Stimulated activated naive B cell treated with anti-CD40 and anti-IgM and Interleukin-4, amounts not matched to agents 10 μg/mL and 1 μg/mL and 100 μg/mL, for 72 hours (primary cell): ENCODE data around the gene SERINC4.
"Not testable (repeated sequence)": the region's sequence is repeated elsewhere in the genome, so short reads cannot be mapped to it uniquely, and the experiment has no call there.

Experiments used
- ATAC-seq, 2 donors: fragments of 150-1000 bp; cut with Tn5 transposase; replicated peaks; 2 replicates each; pipeline ENCODE4 v1.10.0; 2021; ENCODE audit warnings: moderate library complexity in 1 of 2
- DNase-seq: peaks from one replicate; pipeline ENCODE4 v3.0.0; 2021
- H3K27ac Mint-ChIP-seq: one replicate; pipeline ENCODE4 v1.8.0; 2022; ENCODE audit warnings: mild to moderate bottlenecking, mixed read lengths
- H3K27me3 Mint-ChIP-seq, 2 donors: one replicate each; pipeline ENCODE4 v1.8.0; 2022; ENCODE audit warnings: mixed read lengths in 2 of 2
- H3K36me3 Mint-ChIP-seq, 2 donors: one replicate each; pipeline ENCODE4 v1.8.0; 2022; ENCODE audit warnings: mixed read lengths in 2 of 2, mild to moderate bottlenecking in 1 of 2
- H3K4me1 Mint-ChIP-seq, 2 donors: one replicate each; pipeline ENCODE4 v1.8.0; 2022; ENCODE audit warnings: mixed read lengths in 2 of 2, mild to moderate bottlenecking in 1 of 2
- H3K4me3 Mint-ChIP-seq, 2 donors: one replicate each; pipeline ENCODE4 v1.8.0; 2022; ENCODE audit warnings: mild to moderate bottlenecking in 2 of 2, mixed read lengths in 2 of 2, moderate library complexity in 1 of 2
- H3K9me3 Mint-ChIP-seq, 2 donors: one replicate each; pipeline ENCODE4 v1.8.0; 2022; ENCODE audit warnings: mixed read lengths in 2 of 2, mild to moderate bottlenecking in 1 of 2

SERINC4 gene

DNA sequence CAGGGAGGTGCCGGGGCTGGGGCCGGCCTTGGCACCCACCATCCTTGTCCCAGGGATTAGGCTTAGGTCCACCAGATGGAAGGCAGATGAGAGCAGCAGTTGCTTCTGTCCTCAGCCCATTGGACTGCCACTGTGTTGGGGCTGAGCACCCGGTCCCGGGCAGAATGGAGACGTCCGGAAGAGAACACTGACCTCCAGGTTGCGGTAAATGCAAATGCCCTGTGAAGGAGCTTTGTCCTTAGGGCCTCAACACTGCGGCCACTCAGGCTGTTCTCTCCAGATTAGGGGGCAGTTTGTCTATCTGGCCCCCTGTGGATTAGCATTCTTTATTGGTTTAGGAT is at the start of gene SERINC4:
TSS of gene SERINC4 (minus strand) at position 276 of the 341 bp plus-strand sequence. CDS start at position 42, 234 bp downstream.
- DNase-seq = no peak
- Mint-ChIP-seq H3K4me1 (peaks cover 31 to 53% of the 10 kb centered on the region in 2 donors), H3K27ac (peak within 1 kb of the TSS; percentile 98), H3K9me3 (peaks cover 0 to 1% of the 10 kb centered on the region in 2 donors), H3K4me3 (peak within 1 kb of the TSS; percentile 94 to 97), H3K27me3 (no peaks in the 10 kb centered on the region), H3K36me3 (peaks cover 47 to 65% of the 10 kb centered on the region in 2 donors)
- ATAC-seq = no peak

DNA sequence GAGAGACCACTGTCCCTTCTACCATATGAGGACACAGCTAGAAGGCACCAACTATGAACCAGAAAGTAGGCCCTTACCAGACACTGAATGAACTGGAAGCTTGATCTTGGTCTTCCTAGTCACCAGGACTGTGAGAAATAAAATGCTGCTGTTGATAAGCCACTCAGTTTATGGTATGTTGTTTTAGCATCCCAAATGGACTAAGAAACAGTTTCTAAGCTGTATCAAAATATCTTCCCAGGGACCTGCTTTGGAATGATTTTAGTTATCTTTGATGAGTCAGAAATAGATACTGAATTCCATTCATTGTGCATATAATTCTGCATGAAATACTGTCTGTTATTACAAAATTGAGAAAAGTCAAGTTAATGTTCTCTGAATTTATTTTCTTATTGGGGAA is 45.4 kb upstream of the SERINC4 start:
- H3K4me1 Mint-ChIP-seq = no peaks in the 10 kb centered on the region
- H3K9me3 Mint-ChIP-seq = no peaks in the 10 kb centered on the region
- H3K36me3 Mint-ChIP-seq = peaks cover 26 to 29% of the 10 kb centered on the region in 2 donors
- H3K4me3 Mint-ChIP-seq = no peak overlapping the region
- ATAC-seq (no peak), DNase-seq (no peak)
- peak overlapping the region; percentile 39 for H3K27ac Mint-ChIP-seq
- no peaks in the 10 kb centered on the region for H3K27me3 Mint-ChIP-seq

DNA sequence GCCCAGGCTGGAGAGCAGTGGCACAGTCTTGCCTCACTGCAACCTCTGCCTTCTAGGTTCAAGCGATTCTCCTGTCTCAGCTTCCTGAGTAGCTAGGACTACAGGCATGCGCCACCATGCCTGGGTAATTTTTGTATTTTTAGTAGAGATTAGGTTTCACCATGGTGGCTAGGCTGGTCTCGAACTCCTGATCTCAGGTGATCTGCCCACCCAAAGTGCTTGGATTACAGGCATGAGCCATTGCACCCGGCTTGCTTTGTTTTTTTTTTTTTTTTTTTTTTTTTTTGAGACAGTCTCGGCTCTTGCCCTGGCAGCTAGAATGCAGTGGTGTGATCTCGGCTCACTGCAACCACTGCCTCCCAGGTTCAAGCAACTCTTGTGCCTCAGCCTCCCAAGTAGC is 32.5 kb upstream of the SERINC4 start:
- H3K4me3 Mint-ChIP-seq, H3K27ac Mint-ChIP-seq: not testable (repeated sequence)

DNA sequence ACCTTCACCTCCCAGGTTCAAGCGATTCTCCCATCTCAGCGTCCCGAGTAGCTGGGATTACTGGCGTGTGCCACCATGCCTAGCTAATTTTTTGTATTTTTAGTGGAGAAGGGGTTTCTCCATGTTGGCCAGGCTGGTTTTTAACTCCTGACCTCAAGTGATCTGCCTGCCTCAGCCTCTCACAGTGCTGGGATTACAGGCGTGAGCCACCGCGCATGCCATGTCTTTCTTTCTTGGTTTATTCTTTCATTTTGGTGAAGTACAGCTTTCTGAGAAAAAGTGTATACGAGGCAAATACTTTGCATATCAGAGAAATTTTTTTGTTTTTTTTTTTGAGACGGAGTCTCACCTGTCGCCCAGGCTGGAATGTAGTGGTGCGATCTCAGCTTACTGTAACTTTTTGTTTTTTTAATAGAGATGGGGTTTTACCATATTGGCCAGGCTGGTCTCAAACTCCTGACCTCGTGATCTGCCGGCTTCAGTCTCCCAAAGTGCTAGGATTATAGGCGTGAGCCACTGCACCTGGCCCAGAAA is 31.6 kb upstream of the SERINC4 start:
- not testable (repeated sequence) for H3K27ac Mint-ChIP-seq, ATAC-seq, H3K4me3 Mint-ChIP-seq, H3K27me3 Mint-ChIP-seq, DNase-seq, H3K9me3 Mint-ChIP-seq
- peaks cover 18 to 51% of the 10 kb centered on the region in 2 donors for H3K4me1 Mint-ChIP-seq
- H3K36me3 Mint-ChIP-seq = peaks cover 37 to 45% of the 10 kb centered on the region in 2 donors

More for the DNA sequence above, 32.5 kb upstream of the SERINC4 start:
- DNase-seq, H3K9me3 Mint-ChIP-seq, ATAC-seq, H3K27me3 Mint-ChIP-seq: not testable (repeated sequence)
- Mint-ChIP-seq H3K4me1 (peaks cover 14 to 43% of the 10 kb centered on the region in 2 donors), H3K36me3 (peaks cover 37 to 45% of the 10 kb centered on the region in 2 donors)

DNA sequence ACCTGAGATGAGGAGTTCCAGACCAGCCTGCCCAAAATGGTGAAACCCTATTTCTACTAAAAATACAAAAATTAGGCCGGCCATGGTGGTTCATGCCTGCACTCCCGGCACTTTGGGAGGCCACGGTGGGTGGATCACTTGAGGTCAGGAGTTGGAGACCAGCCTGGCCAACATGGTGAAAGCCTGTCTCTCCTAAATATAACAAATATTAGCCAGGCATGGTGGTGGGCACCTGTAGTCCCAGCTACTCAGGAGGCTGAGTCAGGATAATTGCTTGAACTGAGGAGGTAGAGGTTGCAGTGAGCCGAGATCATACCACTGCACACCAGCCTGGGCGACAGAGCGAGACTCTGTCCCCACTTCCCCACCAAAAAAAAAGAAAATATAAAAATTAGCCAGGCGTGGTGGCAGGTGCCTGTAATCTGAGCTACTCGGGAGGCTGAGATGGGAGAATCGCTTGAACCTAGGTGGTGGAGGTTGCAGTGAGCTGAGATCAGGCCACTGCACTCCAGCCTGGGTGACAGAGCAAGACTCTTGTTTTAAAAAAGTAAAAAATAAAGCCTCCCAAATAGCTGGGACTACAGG is 30.8 kb upstream of the SERINC4 start:
- Mint-ChIP-seq H3K4me1 (peaks cover 18 to 51% of the 10 kb centered on the region in 2 donors), H3K36me3 (peaks cover 34 to 43% of the 10 kb centered on the region in 2 donors)
- ATAC-seq, H3K27me3 Mint-ChIP-seq, DNase-seq, H3K27ac Mint-ChIP-seq, H3K9me3 Mint-ChIP-seq, H3K4me3 Mint-ChIP-seq: not testable (repeated sequence)

DNA sequence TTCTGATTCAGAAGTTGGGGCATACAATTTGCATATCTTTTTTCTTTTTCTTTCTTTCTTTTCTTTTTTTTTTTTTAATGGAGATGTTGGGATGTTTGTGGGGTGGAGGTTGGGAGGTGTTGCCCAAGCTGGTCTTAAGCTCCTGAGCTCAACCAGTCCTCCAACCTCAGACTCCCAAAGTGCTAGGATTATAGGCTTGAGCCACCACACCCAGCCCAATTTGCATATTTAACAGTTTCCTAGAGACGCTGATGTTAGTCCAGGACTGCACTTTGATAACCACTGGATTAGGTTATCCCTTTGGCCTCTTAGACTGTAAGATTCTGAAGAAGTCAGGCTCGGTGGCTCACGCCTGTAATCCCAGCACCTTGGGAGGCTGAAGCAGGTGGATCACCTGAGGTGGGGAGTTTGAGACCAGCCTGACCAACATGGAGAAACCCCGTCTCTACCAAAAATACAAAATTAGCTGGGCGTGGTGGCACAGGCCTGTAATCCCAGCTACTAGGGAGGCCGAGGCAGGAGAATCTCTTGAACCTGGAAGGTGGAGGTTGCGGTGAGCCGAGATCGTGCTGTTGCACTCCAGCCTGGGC is 30.0 kb upstream of the SERINC4 start:
- H3K36me3 Mint-ChIP-seq = peaks cover 30 to 39% of the 10 kb centered on the region in 2 donors
- H3K4me1 Mint-ChIP-seq = peaks cover 18 to 52% of the 10 kb centered on the region in 2 donors
- H3K4me3 Mint-ChIP-seq, H3K9me3 Mint-ChIP-seq, ATAC-seq, DNase-seq, H3K27ac Mint-ChIP-seq, H3K27me3 Mint-ChIP-seq: not testable (repeated sequence)

DNA sequence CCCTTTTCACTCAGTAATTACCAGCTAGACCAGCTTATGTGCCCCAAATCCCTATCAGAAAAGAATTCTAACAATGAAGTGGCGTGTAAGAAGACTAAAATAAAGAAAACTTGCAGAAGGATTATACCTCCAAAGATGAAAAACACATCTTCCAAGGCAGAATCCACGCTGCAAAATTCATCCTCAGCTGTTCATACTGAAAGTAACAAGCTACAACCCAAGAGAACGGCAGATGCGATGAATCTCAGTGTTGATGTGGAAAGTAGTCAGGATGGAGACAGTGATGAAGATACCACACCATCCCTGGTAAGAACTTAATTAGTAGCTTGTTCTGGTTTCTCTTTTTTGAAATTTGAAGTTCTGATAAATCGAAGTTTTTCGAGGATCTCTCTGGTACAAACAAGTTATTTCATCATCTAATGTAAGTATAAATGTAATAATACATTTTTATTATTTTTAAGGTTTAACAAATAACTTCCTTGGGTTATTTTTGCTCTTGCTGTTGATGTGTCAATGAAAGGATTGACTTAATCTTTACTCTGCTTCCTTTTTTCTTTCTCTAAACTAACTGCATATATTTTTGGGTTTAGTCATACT is 28.1 kb upstream of the SERINC4 start:
- H3K9me3 Mint-ChIP-seq = no peaks in the 10 kb centered on the region
- H3K27ac Mint-ChIP-seq = no peak overlapping the region

DNA sequence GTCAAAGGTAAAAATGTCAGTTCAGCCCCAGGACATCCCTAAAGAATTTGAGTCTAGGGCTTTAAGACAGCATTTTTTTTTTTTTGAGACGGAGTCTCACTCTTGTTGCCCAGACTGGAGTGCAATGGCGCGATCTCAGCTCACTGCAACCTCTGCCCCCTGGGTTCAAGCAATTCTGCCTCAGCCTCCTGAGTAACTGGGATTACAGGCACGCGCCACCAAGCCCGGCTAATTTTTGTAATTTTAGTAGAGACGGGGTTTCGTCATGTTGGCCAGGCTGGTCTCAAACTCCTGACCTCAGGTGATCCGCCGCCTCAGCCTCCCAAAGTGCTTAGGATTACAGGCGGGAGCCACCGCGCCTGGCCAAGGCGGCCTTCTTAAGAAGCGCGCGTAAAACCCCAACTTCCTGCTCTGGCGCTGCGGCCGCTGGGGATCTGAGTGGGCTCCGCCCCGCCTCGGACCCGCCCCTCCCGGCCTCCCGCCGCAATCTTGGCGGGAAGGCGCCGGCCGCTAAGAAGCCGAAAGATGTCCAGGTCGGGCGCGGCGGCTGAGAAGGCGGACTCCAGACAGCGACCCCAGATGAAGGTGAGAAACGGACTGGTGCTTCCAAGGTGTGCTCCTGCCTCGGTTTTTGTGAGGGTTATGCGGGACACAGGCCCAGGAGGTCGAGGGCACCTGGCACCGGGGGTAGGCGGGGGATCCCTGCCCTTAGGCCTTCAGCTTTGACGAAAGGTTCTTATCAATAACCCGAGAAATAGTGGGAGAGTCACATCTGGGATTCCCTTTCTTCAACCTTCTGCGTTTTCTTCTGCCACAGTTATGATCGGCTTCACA is 26.7 kb upstream of the SERINC4 start, which contains the start of gene WDR76:
TSS of gene WDR76 (plus strand) at position 495 of the 834 bp plus-strand sequence. CDS start at position 526, 31 bp downstream.
- peak; percentile 78 to 83 for ATAC-seq
- no peaks in the 10 kb centered on the region for H3K9me3 Mint-ChIP-seq
- peak within 1 kb of the TSS; percentile 93 for H3K27ac Mint-ChIP-seq
- H3K4me3 Mint-ChIP-seq = peak within 1 kb of the TSS; percentile 90 to 96
- no peaks in the 10 kb centered on the region for H3K27me3 Mint-ChIP-seq
- peaks cover 23 to 32% of the 10 kb centered on the region in 2 donors for H3K36me3 Mint-ChIP-seq
- peak; percentile 76 for DNase-seq
- peaks cover 22 to 67% of the 10 kb centered on the region in 2 donors for H3K4me1 Mint-ChIP-seq

More for the DNA sequence above, 28.1 kb upstream of the SERINC4 start:
- H3K4me1 Mint-ChIP-seq = peaks cover 23 to 63% of the 10 kb centered on the region in 2 donors
- no peak for DNase-seq
- H3K36me3 Mint-ChIP-seq = peaks cover 26 to 36% of the 10 kb centered on the region in 2 donors
- no peaks in the 10 kb centered on the region for H3K27me3 Mint-ChIP-seq
- peak overlapping the region; percentile 90 to 96 for H3K4me3 Mint-ChIP-seq
- no peak for ATAC-seq

DNA sequence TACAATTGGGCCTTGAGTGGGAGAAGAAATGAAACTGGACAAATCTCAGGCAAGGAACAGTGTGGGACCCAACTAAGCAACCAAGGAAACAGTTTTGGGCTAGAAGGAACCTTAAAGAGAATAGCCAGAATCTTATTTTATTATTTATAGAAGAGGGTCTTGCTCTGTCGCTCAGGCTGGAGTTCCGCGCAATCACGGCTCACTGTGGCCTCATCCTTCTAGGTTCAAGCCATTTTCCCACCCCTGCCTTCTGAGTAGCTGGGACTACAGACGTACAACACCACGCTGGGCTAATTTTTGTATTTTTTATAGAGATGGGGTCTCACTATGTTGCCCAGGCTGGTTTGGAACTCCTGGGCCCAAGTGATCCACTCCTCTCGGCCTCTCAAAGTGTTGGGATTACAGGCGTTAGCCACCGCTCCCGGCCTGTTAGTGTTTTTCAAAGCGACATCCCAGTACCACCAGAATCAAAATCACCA is 26.0 kb upstream of the SERINC4 start:
- H3K4me1 Mint-ChIP-seq = peaks cover 25 to 68% of the 10 kb centered on the region in 2 donors
- H3K27ac Mint-ChIP-seq = peak overlapping the region; percentile 93
- peaks cover 24 to 33% of the 10 kb centered on the region in 2 donors for H3K36me3 Mint-ChIP-seq
- no peaks in the 10 kb centered on the region for H3K9me3 Mint-ChIP-seq
- ATAC-seq (no peak), DNase-seq (no peak)
- H3K4me3 Mint-ChIP-seq = peak overlapping the region; percentile 29 to 96
- no peaks in the 10 kb centered on the region for H3K27me3 Mint-ChIP-seq

DNA sequence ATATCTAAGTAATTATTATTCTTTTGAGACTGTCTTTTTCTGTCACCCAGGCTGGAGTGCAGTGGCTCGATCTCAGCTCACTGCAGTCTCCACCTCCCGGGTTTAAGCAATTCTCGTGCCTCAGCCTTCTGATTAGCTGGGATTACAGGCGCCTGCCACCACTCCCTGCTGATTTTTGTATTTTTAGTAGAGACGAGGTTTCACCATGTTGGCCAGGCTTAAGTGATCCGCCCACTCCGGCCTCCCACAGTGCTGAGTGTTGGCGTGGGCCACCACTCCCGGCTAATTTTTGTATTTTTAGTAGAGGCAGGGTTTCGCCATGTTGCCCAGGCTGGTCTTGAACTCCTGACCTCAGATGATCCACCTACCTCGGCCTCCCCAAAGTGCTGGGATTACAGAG is 25.3 kb upstream of the SERINC4 start:
- ATAC-seq, H3K27me3 Mint-ChIP-seq, H3K27ac Mint-ChIP-seq, H3K4me3 Mint-ChIP-seq, DNase-seq, H3K9me3 Mint-ChIP-seq: not testable (repeated sequence)
- Mint-ChIP-seq H3K4me1 (peaks cover 25 to 64% of the 10 kb centered on the region in 2 donors), H3K36me3 (peaks cover 21 to 34% of the 10 kb centered on the region in 2 donors)

DNA sequence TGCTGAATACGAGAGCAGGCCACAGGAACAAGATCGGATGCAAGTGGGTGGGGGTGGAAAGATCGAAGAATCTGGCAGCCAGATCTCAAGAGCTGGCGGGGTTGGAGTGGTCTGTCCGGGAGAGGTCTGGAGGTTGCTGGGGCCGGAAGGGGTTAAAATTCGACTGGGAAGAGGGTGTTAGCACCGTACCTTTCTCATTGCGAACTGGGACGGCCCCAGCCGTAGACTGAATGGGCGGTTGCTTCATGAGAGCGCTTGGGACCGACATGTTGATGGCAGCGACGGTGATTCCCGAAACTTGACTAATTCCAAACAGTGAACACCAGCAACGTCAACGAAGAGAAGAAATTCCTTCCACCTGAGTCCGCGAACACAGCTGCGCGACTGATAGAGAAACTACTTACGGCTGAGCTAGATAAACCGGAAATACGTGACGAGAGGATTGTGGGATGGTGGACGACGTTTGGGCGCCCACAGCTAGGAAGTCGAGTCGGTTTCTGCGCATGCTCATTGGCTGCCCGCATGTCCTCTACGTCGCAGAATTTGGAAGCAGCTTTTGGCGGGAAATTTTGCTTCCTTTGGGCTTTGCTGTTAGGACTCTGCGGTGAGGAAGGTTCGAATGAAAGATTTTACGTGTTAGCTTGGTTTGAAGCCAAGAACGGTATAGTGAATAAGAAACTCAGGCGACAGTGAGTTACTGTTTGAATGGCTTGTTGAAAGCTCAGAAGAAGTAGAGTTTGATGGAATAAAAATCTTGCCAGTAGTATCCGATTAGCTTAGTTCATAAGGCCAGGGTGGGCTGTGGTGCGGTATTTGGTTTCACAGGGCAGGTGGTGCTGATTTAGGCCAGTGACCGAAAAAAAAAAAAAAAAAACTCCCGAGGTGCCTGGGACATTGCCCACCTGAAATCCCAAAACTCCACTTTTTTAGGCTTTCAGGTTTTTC is 24.6 kb upstream of the SERINC4 start, which contains the start of gene MFAP1:
TSS of gene MFAP1 (minus strand) at position 389 of the 945 bp plus-strand sequence. CDS start at position 268, 121 bp downstream.
- no peaks in the 10 kb centered on the region for H3K27me3 Mint-ChIP-seq
- DNase-seq = peak; percentile 87
- peaks cover 23 to 56% of the 10 kb centered on the region in 2 donors for H3K4me1 Mint-ChIP-seq
- ATAC-seq = peak; percentile 90 to 91
- H3K9me3 Mint-ChIP-seq = no peaks in the 10 kb centered on the region
- peak within 1 kb of the TSS; percentile 98 for H3K27ac Mint-ChIP-seq
- H3K4me3 Mint-ChIP-seq = peak within 1 kb of the TSS; percentile 90 to 98
- peaks cover 21 to 31% of the 10 kb centered on the region in 2 donors for H3K36me3 Mint-ChIP-seq

DNA sequence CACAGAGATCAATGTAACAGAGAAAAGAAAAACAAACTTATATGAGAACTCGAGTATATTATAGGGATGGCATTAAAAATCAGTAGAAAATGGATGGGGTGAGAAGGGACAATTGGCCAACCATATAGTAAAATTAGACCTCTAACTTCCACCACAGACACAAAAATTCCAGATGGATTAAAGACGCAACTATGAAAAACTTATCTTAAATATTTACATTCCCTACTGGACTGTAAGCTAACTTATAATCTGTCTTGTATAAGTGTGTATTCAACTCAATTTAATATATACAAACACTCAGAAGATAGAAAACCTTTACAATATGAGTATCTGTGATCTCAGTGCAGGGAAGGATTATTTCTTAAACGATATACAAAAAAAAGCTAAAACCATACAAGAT is 21.5 kb upstream of the SERINC4 start:
- Mint-ChIP-seq H3K9me3 (no peaks in the 10 kb centered on the region), H3K4me3 (peak overlapping the region in 1 of 2 donors; percentile 21), H3K27me3 (no peaks in the 10 kb centered on the region), H3K36me3 (peaks cover 19 to 31% of the 10 kb centered on the region in 2 donors), H3K27ac (no peak overlapping the region), H3K4me1 (peaks cover 11 to 27% of the 10 kb centered on the region in 2 donors)
- DNase-seq (no peak), ATAC-seq (no peak)

DNA sequence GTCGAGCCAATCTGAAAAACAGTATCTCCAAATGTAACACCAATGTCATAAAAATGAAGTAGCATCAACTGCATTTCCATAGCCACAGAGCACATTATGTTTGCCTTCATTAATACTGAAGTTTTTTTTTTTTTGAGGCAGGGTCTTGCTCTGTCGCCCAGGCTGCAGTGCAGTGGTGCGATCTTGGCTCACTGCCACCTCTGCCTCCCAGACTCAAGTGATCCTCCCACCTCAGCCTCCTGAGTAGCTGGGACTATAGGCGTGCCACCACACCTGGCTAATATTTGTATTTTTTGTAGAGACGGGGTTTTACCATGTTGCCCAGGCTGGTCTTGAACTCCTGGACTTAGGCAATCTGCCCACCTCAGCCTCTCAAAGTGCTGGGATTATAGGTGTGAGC is 15.0 kb upstream of the SERINC4 start:
- not testable (repeated sequence) for H3K27me3 Mint-ChIP-seq, H3K27ac Mint-ChIP-seq, H3K4me1 Mint-ChIP-seq, DNase-seq, H3K9me3 Mint-ChIP-seq, ATAC-seq, H3K4me3 Mint-ChIP-seq
- H3K36me3 Mint-ChIP-seq = peaks cover 33 to 40% of the 10 kb centered on the region in 2 donors
